Esophagus squamous epithelium (tissue), 4 donors: Measurements from ENCODE around the gene TMC1.

ENCODE experiments used
- POLR2A ChIP-seq, 4 donors: fragments of 450-650 bp; IDR thresholded peaks; one replicate each; pipeline ENCODE4 v1.6.1; 2017; ENCODE audit warnings: antibody characterized with exemption in 4 of 4, mild to moderate bottlenecking in 4 of 4, moderate library complexity in 3 of 4
- TF ChIP-seq, protein P1 (sequence below), 6 experiments: fragments of 450-650 bp in 4 of 6; fragments of 200-600 bp in 2 of 6; sonication (generic) in 2 of 6; IDR thresholded peaks; one replicate each; pipeline ENCODE4 v1.5.1; 2016 to 2019; ENCODE audit warnings: antibody characterized with exemption in 6 of 6, mild to moderate bottlenecking in 4 of 6, moderate library complexity in 4 of 6

GRCh38 chr9:72814083-72814597 lies 292.7 kb downstream of the TMC1 start:
- TF ChIP-seq, protein P1, sequence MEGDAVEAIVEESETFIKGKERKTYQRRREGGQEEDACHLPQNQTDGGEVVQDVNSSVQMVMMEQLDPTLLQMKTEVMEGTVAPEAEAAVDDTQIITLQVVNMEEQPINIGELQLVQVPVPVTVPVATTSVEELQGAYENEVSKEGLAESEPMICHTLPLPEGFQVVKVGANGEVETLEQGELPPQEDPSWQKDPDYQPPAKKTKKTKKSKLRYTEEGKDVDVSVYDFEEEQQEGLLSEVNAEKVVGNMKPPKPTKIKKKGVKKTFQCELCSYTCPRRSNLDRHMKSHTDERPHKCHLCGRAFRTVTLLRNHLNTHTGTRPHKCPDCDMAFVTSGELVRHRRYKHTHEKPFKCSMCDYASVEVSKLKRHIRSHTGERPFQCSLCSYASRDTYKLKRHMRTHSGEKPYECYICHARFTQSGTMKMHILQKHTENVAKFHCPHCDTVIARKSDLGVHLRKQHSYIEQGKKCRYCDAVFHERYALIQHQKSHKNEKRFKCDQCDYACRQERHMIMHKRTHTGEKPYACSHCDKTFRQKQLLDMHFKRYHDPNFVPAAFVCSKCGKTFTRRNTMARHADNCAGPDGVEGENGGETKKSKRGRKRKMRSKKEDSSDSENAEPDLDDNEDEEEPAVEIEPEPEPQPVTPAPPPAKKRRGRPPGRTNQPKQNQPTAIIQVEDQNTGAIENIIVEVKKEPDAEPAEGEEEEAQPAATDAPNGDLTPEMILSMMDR (IDR thresholded peaks at IDR 0.05) = no peak
- no peak for TF ChIP-seq POLR2A (IDR thresholded peaks at IDR 0.05)
